ENCODE measurements around the gene AHDC1.

DNA sequence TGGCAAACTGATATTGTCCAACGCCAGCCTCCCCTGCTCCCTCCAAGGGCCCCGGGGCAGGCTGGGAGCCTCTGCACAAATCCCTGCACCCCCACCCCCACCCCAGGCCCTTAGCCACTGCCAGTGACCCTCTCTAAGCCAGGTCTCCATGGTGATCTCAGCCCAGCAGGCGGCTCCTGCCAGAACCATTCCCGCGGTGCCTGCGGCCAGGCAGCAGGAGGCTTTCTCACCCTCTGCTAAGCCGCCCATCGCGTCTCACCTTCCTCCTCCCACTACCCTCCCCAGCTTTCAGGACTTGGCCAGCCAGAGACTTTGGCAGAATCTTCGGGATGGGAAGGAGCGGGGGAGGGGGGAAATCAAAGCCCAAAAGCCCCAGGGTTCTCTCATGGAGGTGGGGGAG is 67.2 kb downstream of the AHDC1 start:
- TF ChIP-seq CHD4 (IDR thresholded peaks at IDR 0.05; ENCODE audit: borderline replicate concordance) (no peak), JUNB (IDR thresholded peaks at IDR 0.05) (no peak), FOSL2 (IDR thresholded peaks at IDR 0.05) (no peak), FOSL2 (CRISPR knock-in tag; IDR thresholded peaks at IDR 0.05) (no peak), PHF8 (IDR thresholded peaks at IDR 0.05; ENCODE audit: borderline replicate concordance, low read depth) (no peak), EP300 (IDR thresholded peaks at IDR 0.05) (no peak), CEBPB (IDR thresholded peaks at IDR 0.05) (no peak), SMC3 (IDR thresholded peaks at IDR 0.05) (no peak), HDAC2 (IDR thresholded peaks at IDR 0.05) (no peak), RAD21 (conservative IDR thresholded peaks at IDR 0.05 in 1 of 2, IDR thresholded peaks at IDR 0.05 in 1 of 2) (no peak)
- TF ChIP-seq, protein P1, sequence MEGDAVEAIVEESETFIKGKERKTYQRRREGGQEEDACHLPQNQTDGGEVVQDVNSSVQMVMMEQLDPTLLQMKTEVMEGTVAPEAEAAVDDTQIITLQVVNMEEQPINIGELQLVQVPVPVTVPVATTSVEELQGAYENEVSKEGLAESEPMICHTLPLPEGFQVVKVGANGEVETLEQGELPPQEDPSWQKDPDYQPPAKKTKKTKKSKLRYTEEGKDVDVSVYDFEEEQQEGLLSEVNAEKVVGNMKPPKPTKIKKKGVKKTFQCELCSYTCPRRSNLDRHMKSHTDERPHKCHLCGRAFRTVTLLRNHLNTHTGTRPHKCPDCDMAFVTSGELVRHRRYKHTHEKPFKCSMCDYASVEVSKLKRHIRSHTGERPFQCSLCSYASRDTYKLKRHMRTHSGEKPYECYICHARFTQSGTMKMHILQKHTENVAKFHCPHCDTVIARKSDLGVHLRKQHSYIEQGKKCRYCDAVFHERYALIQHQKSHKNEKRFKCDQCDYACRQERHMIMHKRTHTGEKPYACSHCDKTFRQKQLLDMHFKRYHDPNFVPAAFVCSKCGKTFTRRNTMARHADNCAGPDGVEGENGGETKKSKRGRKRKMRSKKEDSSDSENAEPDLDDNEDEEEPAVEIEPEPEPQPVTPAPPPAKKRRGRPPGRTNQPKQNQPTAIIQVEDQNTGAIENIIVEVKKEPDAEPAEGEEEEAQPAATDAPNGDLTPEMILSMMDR (IDR thresholded peaks at IDR 0.05): no peak

All from A549 (cell line).